Stimulated activated CD4-positive, alpha-beta T cell treated with anti-CD3 and anti-CD28 coated beads, Interleukin-12 subunit alpha, Interleukin-12 subunit beta, amount 100 ng/mL, for 24 hours (primary cell): Measurements from ENCODE around the gene CRB1.

Experiments
- DNase-seq, 2 experiments: peaks; one replicate each; pipeline ENCODE4 v3.0.0-alpha.2; 2020; ENCODE audit warnings: low read depth in 2 of 2

Gene CRB1

DNA sequence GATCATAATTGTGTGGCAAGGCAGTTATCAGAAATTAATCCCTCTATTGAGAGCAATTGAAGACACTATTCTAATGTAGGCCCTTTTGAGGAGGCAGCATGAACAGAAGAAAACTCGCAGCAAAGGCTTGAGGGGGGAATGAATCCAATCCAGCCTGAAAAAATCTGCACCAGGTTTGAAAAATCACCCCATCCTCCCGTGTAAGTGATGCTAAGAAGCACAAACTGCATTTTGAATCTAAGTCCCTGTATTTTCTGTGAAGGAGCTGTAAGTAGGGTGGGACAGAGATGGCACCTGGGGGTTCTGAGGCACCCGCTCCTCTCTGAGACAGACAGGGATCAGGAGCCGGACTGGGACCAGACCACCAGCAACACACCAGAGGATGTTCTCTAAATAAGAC, at the start of gene CRB1:
TSS of gene CRB1 (plus strand) at position 241 of the 400 bp plus-strand sequence. CDS start 161 bp downstream, outside the sequence.
- no peak for DNase-seq

DNA sequence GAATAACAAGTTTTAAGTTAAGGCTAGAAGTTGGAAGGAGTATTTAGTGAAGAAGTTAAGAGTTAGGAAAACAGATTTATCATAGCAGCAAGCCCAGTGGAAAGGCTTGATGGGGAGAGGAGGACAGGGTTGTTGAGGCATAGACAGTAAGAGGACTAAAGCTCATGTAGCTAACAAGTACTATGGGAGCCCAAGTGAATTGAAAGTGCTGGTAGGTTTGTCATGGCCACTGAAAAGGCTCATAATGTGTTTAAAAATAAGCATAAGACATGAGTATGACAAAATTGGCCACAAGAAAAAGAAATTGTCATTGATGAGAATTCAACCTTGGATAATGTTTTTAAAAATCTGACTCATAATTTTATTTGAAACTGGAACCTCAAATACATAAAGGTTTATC, 49.2 kb upstream of the CRB1 start:
- no peak for DNase-seq

DNA sequence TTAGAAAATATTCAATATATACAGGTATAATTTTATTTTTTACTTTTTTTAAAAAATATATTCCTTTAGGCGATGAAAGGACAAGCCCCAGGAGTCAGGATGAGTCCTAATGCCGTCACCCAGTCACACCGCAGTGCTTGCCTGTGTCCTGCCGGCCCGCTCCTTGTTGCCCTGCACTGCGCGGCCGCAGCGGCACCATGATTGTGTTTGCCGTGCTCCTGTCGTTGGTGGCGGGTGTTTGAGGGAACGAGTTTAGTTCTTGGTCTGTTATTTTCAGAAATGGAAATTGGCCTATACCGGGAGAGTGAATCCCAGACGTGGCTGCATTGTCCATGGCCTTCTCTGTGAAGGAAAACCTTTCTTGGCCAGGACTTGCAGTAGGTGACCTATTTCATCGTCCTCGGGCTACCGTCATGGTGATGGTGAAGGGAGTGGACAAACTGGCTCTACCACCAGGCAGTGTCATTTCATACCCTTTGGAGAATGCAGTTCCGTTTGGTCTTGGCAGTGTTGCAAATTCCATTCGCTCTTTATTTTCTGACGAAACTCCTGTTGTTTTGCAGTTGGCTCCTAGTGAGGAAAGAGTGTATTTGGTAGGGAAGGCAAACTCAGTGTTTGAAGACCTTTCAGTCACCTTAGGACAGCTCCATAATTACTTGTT, 45.9 kb upstream of the CRB1 start:
- DNase-seq: no peak

DNA sequence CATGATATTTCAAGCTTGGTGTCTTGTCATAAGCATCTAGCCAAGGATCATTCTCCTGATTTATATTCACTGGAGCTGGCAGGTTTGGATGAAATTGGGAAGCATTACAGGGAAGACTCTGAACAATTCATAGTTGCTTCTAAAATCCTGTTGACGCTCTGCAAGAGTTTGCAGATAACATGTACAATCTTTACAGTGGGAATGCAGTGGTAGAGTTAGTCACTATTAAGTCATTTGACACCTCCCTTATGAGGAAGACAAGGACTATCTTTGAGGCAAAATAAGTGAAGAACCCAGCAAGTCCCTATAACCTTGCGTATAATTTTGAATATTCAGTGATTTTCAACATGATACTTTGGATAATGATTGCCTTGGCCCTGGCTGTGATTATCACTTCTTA, 45.3 kb upstream of the CRB1 start:
- DNase-seq: no peak

DNA sequence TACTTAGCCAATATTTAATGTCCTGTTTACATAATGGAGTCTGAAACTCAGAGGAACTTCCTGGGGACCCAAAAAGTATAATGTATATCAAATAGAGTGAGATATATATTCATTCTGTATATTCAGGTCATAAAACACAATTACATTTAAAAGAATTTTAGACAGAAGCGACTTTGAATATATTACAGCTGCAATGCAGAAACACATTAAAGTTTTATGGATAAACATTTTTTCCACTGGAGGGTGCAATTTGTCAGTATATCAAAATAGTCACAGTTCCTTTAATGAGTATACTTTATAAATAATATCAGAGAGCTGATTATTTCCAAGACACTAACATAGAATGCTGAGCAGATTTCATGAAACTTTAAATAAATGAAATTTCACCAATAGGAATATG, 43.9 kb upstream of the CRB1 start:
- no peak for DNase-seq

DNA sequence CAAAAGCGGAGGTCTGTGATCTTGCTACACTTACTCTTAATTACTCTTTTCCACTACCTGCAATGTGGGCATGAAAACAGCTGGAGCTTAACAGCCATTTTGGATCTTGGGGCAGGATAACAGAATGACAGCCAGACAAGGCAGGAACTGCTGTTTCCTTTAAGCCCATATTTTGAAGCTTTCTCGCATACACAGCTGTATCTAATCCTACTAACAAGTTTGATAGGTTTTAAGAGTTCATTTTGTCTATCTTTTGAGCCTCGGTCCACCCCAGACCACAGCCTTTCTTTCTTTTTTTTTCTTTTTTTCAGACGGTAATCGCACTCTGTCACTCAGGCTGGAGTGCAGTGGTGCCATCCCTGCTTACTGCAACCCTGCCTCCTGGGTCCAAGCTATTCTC, 42.4 kb upstream of the CRB1 start:
- DNase-seq: no peak

DNA sequence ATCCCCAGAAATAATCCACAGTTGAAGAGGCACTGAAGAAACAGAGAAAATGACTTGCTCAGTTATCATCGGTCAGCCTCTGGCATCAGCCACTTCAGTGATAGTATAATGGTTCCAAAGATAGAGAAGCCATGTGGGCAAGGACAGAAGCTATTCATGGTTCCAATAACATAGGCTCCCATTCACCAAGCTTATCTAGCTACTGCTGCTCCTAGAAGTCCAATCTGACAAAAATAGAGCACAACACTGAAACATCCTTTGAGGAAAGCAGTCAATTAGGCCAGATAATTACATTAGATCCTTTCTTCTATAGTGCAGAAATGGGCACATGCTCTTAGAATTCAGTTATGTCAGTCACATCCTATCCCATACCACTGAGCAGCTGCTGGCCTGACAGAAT, 33.5 kb upstream of the CRB1 start:
- no peak for DNase-seq

DNA sequence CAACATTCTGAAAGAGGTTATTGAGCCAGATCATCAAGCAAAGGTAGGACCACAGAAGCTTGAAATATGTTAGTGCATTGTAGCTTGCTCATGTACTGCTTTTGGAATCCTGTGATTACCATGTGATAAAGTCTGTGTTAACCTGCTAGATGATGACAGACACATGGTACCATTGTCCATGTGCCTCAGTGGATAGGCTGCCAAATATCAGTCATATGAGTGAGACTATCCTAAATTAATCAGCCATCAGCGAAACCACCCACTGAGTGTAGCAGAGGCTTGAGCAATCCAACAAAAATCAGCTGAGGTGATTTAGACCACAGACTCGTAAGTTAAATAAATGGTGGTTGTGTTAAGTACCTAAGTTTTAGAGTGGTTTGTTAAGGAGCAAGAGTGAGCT, 32.7 kb upstream of the CRB1 start:
- DNase-seq: no peak

DNA sequence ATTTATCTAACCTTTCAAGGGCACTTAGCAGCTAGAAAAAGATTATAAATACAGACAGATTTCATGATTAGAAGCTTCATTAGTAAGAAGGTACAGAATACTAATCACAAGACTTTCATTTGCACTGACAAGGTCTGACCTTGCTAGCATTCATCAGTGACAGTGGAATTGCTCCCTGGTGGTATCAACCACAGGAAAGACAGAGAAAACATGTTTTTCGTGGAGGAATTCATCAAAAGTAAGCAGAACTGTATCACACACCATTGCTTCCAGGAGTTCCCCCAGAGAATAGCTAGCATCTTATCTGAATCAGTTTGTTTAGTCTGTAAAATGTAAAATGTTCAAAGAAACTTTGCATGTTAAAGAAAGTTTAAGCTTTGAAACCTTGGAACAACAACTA, 20.6 kb upstream of the CRB1 start:
- DNase-seq: no peak

DNA sequence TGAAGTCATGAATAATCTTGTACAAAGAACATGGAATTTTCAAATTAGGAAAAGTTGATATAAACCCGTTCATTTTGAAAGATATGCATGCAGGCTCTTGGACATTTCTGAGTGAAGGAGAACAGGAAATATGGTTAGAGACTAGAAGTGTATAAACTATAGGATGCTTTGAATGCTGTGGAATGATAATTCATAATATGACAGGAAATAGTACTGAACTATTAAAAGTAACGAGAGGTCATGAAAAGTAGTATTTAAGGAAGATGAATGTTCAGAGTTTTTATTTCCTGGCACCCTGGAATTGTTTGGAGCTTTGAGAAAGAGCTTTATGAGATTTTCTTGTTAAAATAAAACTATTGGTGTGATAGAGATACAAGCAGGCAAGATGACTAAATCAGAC, 18.7 kb upstream of the CRB1 start:
- DNase-seq: no peak

DNA sequence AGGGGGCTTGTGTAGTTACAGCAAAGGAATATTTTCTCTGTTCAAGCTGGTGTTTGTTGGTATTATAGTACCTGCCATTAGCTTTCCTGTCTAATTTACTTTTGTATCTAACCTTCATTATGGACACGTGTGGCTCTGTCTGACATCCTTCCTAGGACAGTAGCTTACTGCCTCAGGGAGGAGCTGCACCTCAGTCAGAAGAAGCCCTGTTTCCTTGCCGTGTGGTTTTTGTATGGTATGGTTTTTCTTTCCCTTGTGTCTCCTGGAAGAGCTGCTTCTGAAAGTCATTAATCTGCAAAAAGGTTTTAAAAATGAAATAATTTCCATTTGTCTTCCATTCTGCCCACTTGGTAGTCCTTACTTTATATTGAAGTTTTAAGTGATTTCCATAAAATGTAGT, 17.4 kb upstream of the CRB1 start:
- no peak for DNase-seq

DNA sequence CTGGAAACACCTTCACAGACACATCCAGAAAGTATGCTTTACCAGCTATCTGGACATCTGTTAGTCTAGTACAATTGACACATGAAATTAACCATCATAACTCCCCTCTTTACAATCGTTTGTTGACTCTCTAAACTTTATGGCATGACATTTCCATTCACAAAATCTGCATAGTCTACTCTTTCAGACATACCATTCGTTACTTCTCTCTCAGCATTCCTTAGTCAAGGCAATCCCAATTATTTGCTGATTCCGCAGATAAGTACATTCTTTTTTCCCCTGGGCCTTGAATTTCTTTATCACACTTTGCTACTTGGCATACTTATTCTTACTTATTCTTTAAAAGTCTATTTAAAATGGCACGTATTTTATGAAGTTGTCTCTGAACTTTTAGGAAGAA, 15.1 kb upstream of the CRB1 start:
- no peak for DNase-seq

DNA sequence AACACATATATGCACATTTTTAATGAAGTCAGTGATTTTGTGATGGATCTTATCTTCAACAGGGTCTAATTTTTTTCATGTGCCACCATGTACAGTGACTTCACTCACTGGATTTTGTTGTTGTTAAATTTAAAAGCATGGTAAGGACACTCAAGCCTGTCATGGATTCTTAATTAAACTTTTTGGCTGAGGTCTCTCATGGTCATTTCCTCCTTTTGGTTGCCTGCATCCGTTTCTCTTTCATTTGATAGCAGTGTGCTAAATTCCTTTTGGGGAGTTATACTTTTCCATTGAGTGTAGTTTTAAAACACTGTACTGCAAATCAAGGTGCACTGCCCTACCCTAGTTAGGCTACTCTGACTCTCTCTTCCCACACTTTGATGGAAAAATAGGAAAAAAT, 13.2 kb upstream of the CRB1 start:
- no peak for DNase-seq

DNA sequence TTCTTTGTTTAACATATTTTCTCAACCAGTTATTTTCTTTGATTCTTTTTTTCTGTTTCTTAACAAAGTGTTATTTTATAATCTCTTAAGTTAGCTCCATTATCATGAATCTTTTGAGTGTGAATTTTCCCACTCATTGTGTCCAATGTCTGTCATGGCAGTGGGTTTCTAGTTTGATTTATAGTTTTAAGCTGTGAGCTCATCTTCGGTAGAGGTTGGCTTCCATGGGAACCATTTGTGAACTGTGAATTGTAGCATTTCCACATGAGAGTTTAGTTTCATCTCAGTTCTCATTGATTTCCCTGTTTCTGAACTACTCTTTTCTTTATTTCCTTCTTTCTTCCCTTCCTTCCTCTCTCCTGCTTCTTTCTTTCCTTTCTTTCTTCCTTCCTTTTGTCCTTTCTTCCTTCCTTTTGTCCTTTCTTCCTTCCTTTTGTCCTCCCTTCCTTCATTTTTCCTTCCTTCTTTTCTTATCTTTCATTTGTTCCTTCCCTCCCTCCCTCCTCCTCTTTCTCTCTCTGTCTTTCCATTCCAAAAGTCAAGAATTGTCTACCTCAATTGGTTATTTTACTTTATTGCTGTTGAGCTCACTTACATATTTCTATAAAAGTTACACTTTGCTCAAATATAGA, 3.0 kb upstream of the CRB1 start:
- no peak for DNase-seq

DNA sequence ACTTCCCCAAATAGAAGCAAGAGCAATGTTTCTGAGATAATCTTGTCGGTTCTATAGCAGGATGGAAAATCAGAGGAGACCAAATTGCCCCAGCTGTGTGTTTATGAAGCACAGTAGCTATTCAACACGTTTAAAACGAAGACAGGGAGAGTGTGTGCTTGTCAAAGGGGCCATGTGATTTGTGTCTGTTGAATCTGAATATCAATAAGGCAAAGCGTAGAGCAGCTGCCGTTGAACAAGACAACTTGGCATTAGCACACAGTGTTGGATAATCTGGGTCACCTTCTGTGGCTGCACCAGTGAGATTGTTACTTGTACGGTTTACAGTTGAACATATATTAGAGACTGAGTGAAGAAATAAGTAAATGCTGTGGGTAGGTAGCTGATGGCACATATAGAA, 1.0 kb downstream of the CRB1 start:
- no peak for DNase-seq

DNA sequence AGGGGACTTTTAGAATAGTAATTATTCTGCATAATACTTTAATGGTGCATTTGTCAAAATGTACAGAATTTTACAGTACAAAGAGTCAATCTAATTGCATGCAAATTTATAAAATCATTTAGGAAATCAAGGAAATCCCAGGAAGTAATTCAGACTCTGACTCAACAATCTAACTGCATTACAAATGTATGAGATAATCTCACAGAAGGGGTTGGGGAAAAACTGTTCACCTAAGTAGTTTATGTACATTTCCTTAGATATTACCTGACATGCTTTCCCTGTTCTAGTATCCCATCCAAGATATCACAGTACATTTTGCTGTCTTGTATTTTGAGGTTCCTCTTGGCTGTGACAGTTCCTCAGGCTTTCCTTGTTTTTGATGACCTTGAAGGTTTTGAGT, 4.7 kb downstream of the CRB1 start:
- DNase-seq: no peak

DNA sequence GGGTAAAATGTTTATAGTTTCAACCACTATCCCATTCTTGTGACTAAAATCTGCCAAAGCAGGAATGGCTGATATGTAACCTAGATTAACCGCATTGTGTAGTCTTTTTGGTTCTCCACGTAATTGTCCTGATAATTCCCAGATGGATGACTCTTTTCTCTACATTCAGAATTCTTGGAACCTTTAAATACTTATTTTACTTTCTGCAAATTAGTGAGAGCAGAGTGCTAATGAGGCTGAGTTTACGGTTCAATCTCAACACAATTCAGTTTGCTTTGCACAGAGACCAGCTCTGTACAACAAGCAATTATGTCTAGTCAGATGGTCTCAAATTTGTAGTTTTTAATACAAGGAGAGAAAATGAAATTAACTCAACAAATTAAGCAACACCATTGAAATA, 9.1 kb downstream of the CRB1 start:
- DNase-seq: no peak

DNA sequence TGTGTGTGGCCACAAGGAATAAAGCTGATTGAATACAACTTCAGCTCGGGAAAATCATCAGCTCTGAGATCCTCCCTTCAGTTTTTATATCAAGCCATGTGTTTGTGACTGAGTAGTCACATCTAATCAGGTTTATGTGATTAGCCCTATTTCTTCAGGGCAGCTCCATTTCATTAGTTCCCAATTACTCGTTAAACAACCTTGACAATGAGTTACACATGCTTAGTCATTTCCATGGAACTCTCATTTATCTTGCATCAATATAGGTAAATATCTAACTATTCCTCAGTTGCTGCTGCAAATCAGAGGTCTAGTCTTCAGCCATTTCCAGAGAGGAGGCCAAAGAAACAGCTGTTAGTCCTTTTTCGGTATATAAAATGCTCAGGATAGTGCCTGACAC, 16.3 kb downstream of the CRB1 start:
- DNase-seq: no peak

DNA sequence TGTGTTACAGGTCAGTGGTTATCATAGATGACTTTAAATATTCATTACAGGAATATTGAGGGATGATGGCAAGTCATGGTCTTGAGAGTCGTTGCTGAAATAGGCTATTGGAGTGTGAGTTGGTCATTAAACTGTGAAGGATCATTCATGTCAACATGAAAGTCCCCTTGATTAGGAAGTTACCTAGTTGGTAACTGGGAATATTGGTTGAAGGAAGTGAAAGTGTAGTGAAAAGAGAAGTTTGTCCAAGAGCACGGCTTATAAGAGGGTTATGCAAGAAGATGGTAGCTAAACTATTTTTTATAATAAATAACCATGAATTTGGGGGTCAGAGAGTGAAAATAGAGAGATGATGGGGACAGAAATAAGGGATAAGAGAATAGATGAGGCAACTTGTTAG, 16.9 kb downstream of the CRB1 start:
- no peak for DNase-seq

DNA sequence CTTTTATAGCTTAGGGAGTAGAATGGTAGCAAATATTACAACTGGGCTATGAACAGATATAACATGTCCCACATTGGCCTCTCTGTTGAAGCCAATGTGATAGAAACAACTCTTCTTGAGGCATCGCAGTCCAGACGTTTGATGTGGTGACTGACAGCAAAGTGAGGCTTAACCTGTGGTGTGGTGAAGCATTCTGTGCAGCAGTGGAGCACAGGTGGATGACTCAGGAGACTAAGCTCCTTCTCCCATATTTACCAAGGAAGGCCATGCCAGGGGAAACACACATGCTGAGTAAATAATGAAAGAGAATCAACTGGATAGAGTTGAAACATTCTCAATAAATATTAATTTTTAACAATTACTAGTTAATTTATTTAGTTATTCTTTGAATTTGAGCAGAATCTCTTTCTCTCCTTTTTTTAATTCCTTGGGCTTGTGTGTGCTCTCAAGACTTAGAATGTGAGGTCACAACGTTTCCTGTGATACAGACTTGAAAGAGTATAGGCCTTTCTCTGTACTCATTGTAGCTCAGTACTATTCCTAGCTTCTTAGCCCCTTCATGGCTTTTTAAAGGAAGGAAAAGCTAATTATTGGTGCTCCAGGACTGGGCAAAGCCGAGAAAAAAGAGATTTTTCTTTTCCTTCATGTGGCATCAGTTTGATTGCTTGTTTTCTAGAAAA, 17.6 kb downstream of the CRB1 start:
- no peak for DNase-seq

DNA sequence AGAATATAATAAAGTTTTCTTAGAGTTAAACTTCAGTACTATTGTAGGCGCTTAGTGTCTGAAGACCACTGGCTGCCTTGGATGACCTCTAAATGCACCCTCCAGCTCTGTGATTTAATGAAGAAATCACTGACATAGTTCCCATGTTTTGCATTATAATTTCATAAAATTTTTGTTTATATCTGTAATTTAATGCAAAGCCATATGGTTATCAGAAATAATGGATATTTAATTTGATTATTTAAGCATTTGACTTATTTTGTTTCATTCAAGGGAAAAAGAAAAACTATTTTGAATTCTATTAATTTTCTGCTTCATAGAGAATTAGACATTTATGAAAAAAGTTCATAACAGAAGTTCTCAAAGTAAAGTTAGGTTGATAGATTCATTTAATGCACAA, 18.6 kb downstream of the CRB1 start:
- DNase-seq: no peak

DNA sequence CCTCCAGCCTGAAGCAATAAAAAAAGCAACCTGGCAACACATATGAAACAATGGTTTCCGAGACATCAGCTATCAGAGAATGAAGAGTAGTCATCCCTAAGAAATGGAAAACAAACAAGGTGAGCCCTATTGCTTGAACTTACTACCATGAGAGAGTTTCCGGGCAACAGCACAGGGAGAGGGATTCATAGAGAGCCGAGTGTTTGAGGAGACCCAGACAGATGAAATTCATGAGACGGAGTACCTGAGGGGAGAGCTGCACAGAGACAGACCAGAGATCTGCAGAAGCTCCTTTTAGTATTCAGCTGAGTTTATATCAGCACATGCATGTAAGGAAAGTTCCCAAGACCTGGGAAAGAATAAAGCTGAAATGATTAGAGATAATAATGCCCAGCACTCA, 19.8 kb downstream of the CRB1 start:
- DNase-seq: no peak

DNA sequence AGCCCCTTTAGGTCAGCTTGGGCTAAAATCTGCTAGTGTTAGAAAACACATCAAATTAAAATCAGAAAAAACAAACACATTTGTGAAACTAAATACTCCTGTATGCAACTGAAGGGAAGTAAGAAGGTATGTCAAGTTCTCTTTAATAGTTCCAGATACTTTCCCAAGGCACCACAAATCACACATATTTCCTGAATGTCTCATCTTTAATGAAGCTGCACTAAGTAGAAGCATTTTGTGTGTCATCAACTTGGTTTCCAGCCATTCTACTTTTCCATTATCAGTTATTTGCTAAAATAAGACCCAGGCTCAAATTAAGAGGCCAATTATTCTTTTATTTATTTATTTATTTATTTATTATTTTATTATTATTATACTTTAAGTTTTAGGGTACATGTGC, 34.7 kb downstream of the CRB1 start:
- no peak for DNase-seq

DNA sequence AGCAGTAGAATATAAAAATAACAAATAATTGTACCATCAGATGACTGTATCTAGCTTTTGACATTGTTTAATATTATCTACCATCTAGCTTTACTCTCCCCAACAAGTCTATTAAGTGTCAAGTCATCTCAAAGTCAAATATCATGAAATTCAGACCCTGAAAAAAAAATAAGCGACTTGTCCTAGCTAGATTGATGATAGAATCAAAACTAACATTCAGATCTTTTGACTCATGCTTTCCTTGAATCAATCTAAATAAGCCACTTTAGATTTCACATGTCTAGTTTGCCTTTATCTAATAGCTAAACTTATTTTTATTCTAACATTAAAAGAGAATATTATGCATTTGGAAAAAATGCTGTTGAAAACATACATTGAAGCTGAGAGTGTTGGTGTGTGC, 35.4 kb downstream of the CRB1 start:
- DNase-seq: no peak
